SK-N-MC (cell line): ENCODE results near the gene MICU1.

Experiments used
- EZH2 ChIP-seq: fragments of 200-600 bp; sonication (generic); IDR thresholded peaks from one replicate; pipeline ENCODE4 v1.6.1; 2017; ENCODE audit warnings: antibody characterized with exemption
- FOXP2 ChIP-seq: optimal IDR thresholded peaks from 2 replicates; pipeline ENCODE3; 2011; ENCODE audit warnings: mild to moderate bottlenecking, moderate library complexity; ENCODE audit not compliant: insufficient read depth; ENCODE audit errors: extremely low read length, control extremely low read depth
- POLR2AphosphoS5 ChIP-seq: IDR thresholded peaks from 2 replicates; pipeline ENCODE4 v1.6.1; 2012; ENCODE audit warnings: mild to moderate bottlenecking, low read depth, low read length, borderline replicate concordance

- no peak for TF ChIP-seq EZH2
- no peak for TF ChIP-seq POLR2AphosphoS5
- TF ChIP-seq FOXP2 = no peak
These were observed 217.8 kb downstream of the MICU1 start for GRCh38 chr10:72407927-72408600.
